ENCODE measurements around the gene UNC5A. TPM values are rescaled to one million over a fixed set of nuclear protein-coding genes. Genes with fewer than 3 reads are reported as not detected.

UNC5A gene
- polyA plus RNA-seq, 1 of the 3 experiments (the other 2 are of a cell fraction): 0.46 TPM

- CTCF ChIA-PET: interaction anchor here (1.3 kb wide), 1 partner anchor 49 kb away, joined by 4 read pairs; no protein-coding TSS in a partner anchor
- WGBS (ENCODE audit: low lambda C conversion rate): 38% methylated on average over 9 of the region's 9 CpGs
Observed at GRCh38 chr5:176796411-176796810, 13.9 kb upstream of the UNC5A start.

GRCh38 chr5:176796970-176797369 is 13.4 kb upstream of the UNC5A start:
- H3K4me2 ChIP-seq: no peak overlapping the region
- H3K36me3 ChIP-seq (replicated peaks in 1 of 2; ENCODE audit: control insufficient read depth in 1 of 2, insufficient read depth in 2 of 2, low read length in 1 of 2): no peaks in the 10 kb centered on the region
- no peaks in the 10 kb centered on the region for H3K79me2 ChIP-seq (ENCODE audit: insufficient read depth)
- no peak overlapping the region for H2AFZ ChIP-seq (ENCODE audit: low read depth)
- DNase-seq: no peak
- TF ChIP-seq NFIC (IDR thresholded peaks at IDR 0.05; ENCODE audit: borderline replicate concordance) (no peak), GATA2 (CRISPR knock-in tag; IDR thresholded peaks at IDR 0.05) (0 out of 2 replicates have a peak, but pooled peaks have one; percentile 22)
- H3K4me3 ChIP-seq (ENCODE audit: low read depth in 2 of 2, low read length in 1 of 2): no peak overlapping the region
- no peaks in the 10 kb centered on the region; the same call in 1 of the 2 replicates for H3K27me3 ChIP-seq (ENCODE audit: insufficient read depth)
- no peak overlapping the region for H3K27ac ChIP-seq (ENCODE audit: low read depth in 2 of 2, low read length in 1 of 2)
- ChIA-PET CTCF (interaction anchor here (0.9 to 3.4 kb wide), 5 partner anchors 16 to 139 kb away, joined by 4 to 9 read pairs (median 6); no protein-coding TSS in a partner anchor), POLR2A (no interaction called here)
- no peak overlapping the region for H3K9ac ChIP-seq
- 73% methylated on average over 2 of the region's 2 CpGs for WGBS (ENCODE audit: low lambda C conversion rate)
- no peaks in the 10 kb centered on the region for H3K9me3 ChIP-seq
- H3K9me2 ChIP-seq: no peaks in the 10 kb centered on the region
- H3F3A ChIP-seq (replicated peaks; ENCODE audit: insufficient read depth): no peaks in the 10 kb centered on the region
- H3K4me1 ChIP-seq (ENCODE audit: control insufficient read depth in 1 of 2, insufficient read depth in 2 of 2, low read depth in 1 of 2, low read length in 1 of 2): peaks cover 0 to 35% of the 10 kb centered on the region in 2 experiments; a peak in 2 of 4 replicates
- H4K20me1 ChIP-seq (ENCODE audit: insufficient read depth): no peaks in the 10 kb centered on the region

More at GRCh38 chr5:176796411-176796810, 13.9 kb upstream of the UNC5A start:
- no peaks in the 10 kb centered on the region for H3F3A ChIP-seq (replicated peaks; ENCODE audit: insufficient read depth)
- DNase-seq: no peak
- no peaks in the 10 kb centered on the region for H3K9me3 ChIP-seq
- no peak overlapping the region for H3K4me3 ChIP-seq (ENCODE audit: low read depth in 2 of 2, low read length in 1 of 2)
- H3K27ac ChIP-seq (ENCODE audit: low read depth in 2 of 2, low read length in 1 of 2): no peak overlapping the region
- H3K9ac ChIP-seq: no peak overlapping the region
- H3K4me1 ChIP-seq (ENCODE audit: control insufficient read depth in 1 of 2, insufficient read depth in 2 of 2, low read depth in 1 of 2, low read length in 1 of 2): peaks cover 0 to 35% of the 10 kb centered on the region in 2 experiments; a peak in 2 of 4 replicates
- H3K27me3 ChIP-seq (ENCODE audit: insufficient read depth): no peaks in the 10 kb centered on the region; the same call in 1 of the 2 replicates
- no peak overlapping the region for H3K4me2 ChIP-seq
- POLR2A ChIA-PET: no interaction called here
- H3K36me3 ChIP-seq (replicated peaks in 1 of 2; ENCODE audit: control insufficient read depth in 1 of 2, insufficient read depth in 2 of 2, low read length in 1 of 2): no peaks in the 10 kb centered on the region
- no peak overlapping the region for H2AFZ ChIP-seq (ENCODE audit: low read depth)
- no peak for TF ChIP-seq EP300 (IDR thresholded peaks at IDR 0.05; ENCODE audit: borderline replicate concordance in 1 of 2, low read depth in 1 of 2, low read length in 1 of 2)
- no peak for TF ChIP-seq NRF1 (IDR thresholded peaks at IDR 0.05; ENCODE audit: low read depth, low read length)
- no peak for TF ChIP-seq RXRA (IDR thresholded peaks at IDR 0.05; ENCODE audit: borderline replicate concordance, low read depth)
- TF ChIP-seq FOSL2 (IDR thresholded peaks at IDR 0.05; ENCODE audit: borderline replicate concordance, low read depth): no peak
- no peak for TF ChIP-seq YY1 (IDR thresholded peaks at IDR 0.05; ENCODE audit: low read depth)
- TF ChIP-seq, protein P1, sequence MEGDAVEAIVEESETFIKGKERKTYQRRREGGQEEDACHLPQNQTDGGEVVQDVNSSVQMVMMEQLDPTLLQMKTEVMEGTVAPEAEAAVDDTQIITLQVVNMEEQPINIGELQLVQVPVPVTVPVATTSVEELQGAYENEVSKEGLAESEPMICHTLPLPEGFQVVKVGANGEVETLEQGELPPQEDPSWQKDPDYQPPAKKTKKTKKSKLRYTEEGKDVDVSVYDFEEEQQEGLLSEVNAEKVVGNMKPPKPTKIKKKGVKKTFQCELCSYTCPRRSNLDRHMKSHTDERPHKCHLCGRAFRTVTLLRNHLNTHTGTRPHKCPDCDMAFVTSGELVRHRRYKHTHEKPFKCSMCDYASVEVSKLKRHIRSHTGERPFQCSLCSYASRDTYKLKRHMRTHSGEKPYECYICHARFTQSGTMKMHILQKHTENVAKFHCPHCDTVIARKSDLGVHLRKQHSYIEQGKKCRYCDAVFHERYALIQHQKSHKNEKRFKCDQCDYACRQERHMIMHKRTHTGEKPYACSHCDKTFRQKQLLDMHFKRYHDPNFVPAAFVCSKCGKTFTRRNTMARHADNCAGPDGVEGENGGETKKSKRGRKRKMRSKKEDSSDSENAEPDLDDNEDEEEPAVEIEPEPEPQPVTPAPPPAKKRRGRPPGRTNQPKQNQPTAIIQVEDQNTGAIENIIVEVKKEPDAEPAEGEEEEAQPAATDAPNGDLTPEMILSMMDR (IDR thresholded peaks at IDR 0.05): no peak
- TF ChIP-seq TAF1 (IDR thresholded peaks at IDR 0.05; ENCODE audit: borderline replicate concordance, low read depth, low read length): no peak
- TF ChIP-seq JUND (IDR thresholded peaks at IDR 0.05): no peak
- no peak for TF ChIP-seq POLR2AphosphoS5 (IDR thresholded peaks at IDR 0.05; ENCODE audit: low read depth, low read length)
- TF ChIP-seq, protein P2, sequence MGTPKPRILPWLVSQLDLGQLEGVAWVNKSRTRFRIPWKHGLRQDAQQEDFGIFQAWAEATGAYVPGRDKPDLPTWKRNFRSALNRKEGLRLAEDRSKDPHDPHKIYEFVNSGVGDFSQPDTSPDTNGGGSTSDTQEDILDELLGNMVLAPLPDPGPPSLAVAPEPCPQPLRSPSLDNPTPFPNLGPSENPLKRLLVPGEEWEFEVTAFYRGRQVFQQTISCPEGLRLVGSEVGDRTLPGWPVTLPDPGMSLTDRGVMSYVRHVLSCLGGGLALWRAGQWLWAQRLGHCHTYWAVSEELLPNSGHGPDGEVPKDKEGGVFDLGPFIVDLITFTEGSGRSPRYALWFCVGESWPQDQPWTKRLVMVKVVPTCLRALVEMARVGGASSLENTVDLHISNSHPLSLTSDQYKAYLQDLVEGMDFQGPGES (IDR thresholded peaks at IDR 0.05; ENCODE audit: low read depth, low read length): no peak
- no peak for TF ChIP-seq GABPA (IDR thresholded peaks at IDR 0.05; ENCODE audit: low read depth)
- TF ChIP-seq, protein P3, sequence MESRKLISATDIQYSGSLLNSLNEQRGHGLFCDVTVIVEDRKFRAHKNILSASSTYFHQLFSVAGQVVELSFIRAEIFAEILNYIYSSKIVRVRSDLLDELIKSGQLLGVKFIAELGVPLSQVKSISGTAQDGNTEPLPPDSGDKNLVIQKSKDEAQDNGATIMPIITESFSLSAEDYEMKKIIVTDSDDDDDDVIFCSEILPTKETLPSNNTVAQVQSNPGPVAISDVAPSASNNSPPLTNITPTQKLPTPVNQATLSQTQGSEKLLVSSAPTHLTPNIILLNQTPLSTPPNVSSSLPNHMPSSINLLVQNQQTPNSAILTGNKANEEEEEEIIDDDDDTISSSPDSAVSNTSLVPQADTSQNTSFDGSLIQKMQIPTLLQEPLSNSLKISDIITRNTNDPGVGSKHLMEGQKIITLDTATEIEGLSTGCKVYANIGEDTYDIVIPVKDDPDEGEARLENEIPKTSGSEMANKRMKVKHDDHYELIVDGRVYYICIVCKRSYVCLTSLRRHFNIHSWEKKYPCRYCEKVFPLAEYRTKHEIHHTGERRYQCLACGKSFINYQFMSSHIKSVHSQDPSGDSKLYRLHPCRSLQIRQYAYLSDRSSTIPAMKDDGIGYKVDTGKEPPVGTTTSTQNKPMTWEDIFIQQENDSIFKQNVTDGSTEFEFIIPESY (IDR thresholded peaks at IDR 0.05; ENCODE audit: borderline replicate concordance, low read depth): no peak
- H3K9me2 ChIP-seq: no peaks in the 10 kb centered on the region
- H4K20me1 ChIP-seq (ENCODE audit: insufficient read depth): no peaks in the 10 kb centered on the region
- H3K79me2 ChIP-seq (ENCODE audit: insufficient read depth): no peaks in the 10 kb centered on the region
